HEK293 (cell line): Measurements from ENCODE around the gene FAM43A.
A peak's percentile ranks its signal among the peaks of the same experiment; 100 is the strongest.

ENCODE experiments used
- CTCF ChIA-PET: fragments of 350-600 bp; formaldehyde crosslinking; extraction: SDS; loops from one replicate; lab custom pipeline; 2021; ENCODE audit warnings: antibody characterized with exemption; lab: Yijun Ruan, JAX
- POLR2A ChIA-PET: fragments of 300-600 bp; formaldehyde crosslinking; extraction: SDS; loops from one replicate; lab custom pipeline; 2020; ENCODE audit warnings: antibody characterized with exemption, inconsistent platforms; lab: Yijun Ruan, JAX
- H3K27ac ChIP-seq: fragments of 200-500 bp; sonication (Bioruptor generic); 2 replicates; pipeline ENCODE4 v1.5.1; 2014; ENCODE audit warnings: low read depth, low read length, control low read depth, inconsistent platforms; ENCODE audit errors: extremely low read depth
- H3K36me3 ChIP-seq, 2 experiments: fragments of 200-500 bp in 1 of 2; sonication (Bioruptor generic) in 1 of 2; 1 replicate in 1 of 2; 2 replicates in 1 of 2; pipeline ENCODE4 v1.5.1; 2014 to 2017; ENCODE audit warnings: inconsistent platforms in 2 of 2, low read length in 2 of 2; ENCODE audit not compliant: control insufficient read depth in 2 of 2, insufficient read depth in 1 of 2
- H3K4me1 ChIP-seq: fragments of 200-500 bp; sonication (Bioruptor generic); 2 replicates; pipeline ENCODE4 v1.5.1; 2014; ENCODE audit warnings: mild to moderate bottlenecking, low read length, inconsistent platforms; ENCODE audit not compliant: control insufficient read depth, insufficient read depth
- H3K4me3 ChIP-seq: 2 replicates; pipeline ENCODE4 v1.5.1; 2011; ENCODE audit warnings: low read depth, mild to moderate bottlenecking, control low read depth, low read length, moderate library complexity
- H3K9me3 ChIP-seq: fragments of 200-500 bp; sonication (Bioruptor generic); 2 replicates; pipeline ENCODE4 v1.5.1; 2014; ENCODE audit warnings: low read depth, low read length, inconsistent platforms; ENCODE audit not compliant: control insufficient read depth, insufficient read depth
- GLI4 ChIP-seq: fragments of 450-650 bp; formaldehyde crosslinking; IDR thresholded peaks from 2 replicates; pipeline ENCODE4 v1.5.1; 2016; ENCODE audit warnings: missing biosample characterization, missing genetic modification characterization
- GLIS1 ChIP-seq: fragments of 450-650 bp; formaldehyde crosslinking; IDR thresholded peaks from 2 replicates; pipeline ENCODE4 v1.5.1; 2016; ENCODE audit warnings: missing biosample characterization, missing genetic modification characterization
- HOXC10 ChIP-seq: sonication (generic); formaldehyde crosslinking; IDR thresholded peaks from 2 replicates; pipeline ENCODE4 v1.8.1; 2023; ENCODE audit warnings: mild to moderate bottlenecking, missing genetic modification reagents
- MEIS1 ChIP-seq: sonication (generic); formaldehyde crosslinking; IDR thresholded peaks from 2 replicates; pipeline ENCODE4 v1.8.1; 2022; ENCODE audit warnings: missing genetic modification reagents, mild to moderate bottlenecking, borderline replicate concordance
- SP7 ChIP-seq: fragments of 450-650 bp; formaldehyde crosslinking; IDR thresholded peaks from 2 replicates; pipeline ENCODE4 v1.5.1; 2016; ENCODE audit warnings: missing biosample characterization, missing genetic modification characterization
- WT1 ChIP-seq: fragments of 450-650 bp; formaldehyde crosslinking; IDR thresholded peaks from 2 replicates; pipeline ENCODE4 v1.5.1; 2016; ENCODE audit warnings: missing biosample characterization, missing genetic modification characterization
- ZBTB48 ChIP-seq: fragments of 450-650 bp; formaldehyde crosslinking; IDR thresholded peaks from 2 replicates; pipeline ENCODE4 v1.5.1; 2016; ENCODE audit warnings: missing biosample characterization, missing genetic modification characterization
- ZEB2 ChIP-seq: fragments of 450-650 bp; formaldehyde crosslinking; IDR thresholded peaks from 2 replicates; pipeline ENCODE4 v1.5.1; 2016; ENCODE audit warnings: missing biosample characterization, missing genetic modification characterization
- ZFHX2 ChIP-seq: fragments of 450-650 bp; formaldehyde crosslinking; conservative IDR thresholded peaks from 2 replicates; pipeline ENCODE4 v1.5.1; 2016; ENCODE audit warnings: missing biosample characterization, missing genetic modification characterization
- ZFP69B ChIP-seq: fragments of 450-650 bp; formaldehyde crosslinking; IDR thresholded peaks from 2 replicates; pipeline ENCODE4 v1.5.1; 2016; ENCODE audit warnings: missing biosample characterization, missing genetic modification characterization
- ZNF292 ChIP-seq: fragments of 450-650 bp; formaldehyde crosslinking; IDR thresholded peaks from 2 replicates; pipeline ENCODE4 v1.5.1; 2016; ENCODE audit warnings: low read depth, missing biosample characterization, missing genetic modification characterization, borderline replicate concordance
- ZNF341 ChIP-seq: fragments of 450-650 bp; formaldehyde crosslinking; IDR thresholded peaks from 2 replicates; pipeline ENCODE4; 2016; ENCODE audit warnings: low read depth, missing biosample characterization, missing genetic modification characterization
- ZNF350 ChIP-seq: fragments of 450-650 bp; formaldehyde crosslinking; IDR thresholded peaks from 2 replicates; pipeline ENCODE4 v1.5.0; 2017; ENCODE audit warnings: missing biosample characterization, mild to moderate bottlenecking, missing genetic modification characterization
- ZNF394 ChIP-seq: fragments of 450-650 bp; formaldehyde crosslinking; IDR thresholded peaks from 2 replicates; pipeline ENCODE4 v1.5.1; 2016; ENCODE audit warnings: missing biosample characterization, missing genetic modification characterization, mild to moderate bottlenecking, moderate library complexity, borderline replicate concordance
- ZNF48 ChIP-seq: fragments of 450-650 bp; formaldehyde crosslinking; IDR thresholded peaks from 2 replicates; pipeline ENCODE4 v1.5.1; 2016; ENCODE audit warnings: missing biosample characterization, missing genetic modification characterization
- ZNF501 ChIP-seq: fragments of 450-650 bp; formaldehyde crosslinking; IDR thresholded peaks from 2 replicates; pipeline ENCODE4 v1.5.1; 2016; ENCODE audit warnings: missing biosample characterization, missing genetic modification characterization
- ZNF510 ChIP-seq: fragments of 450-650 bp; formaldehyde crosslinking; IDR thresholded peaks from 2 replicates; pipeline ENCODE4 v1.5.1; 2018; ENCODE audit warnings: mild to moderate bottlenecking, missing genetic modification characterization, missing biosample characterization; ENCODE audit not compliant: insufficient replicate concordance
- ZNF529 ChIP-seq: fragments of 450-650 bp; formaldehyde crosslinking; IDR thresholded peaks from 2 replicates; pipeline ENCODE4 v1.5.1; 2017; ENCODE audit warnings: missing genetic modification characterization, missing biosample characterization; ENCODE audit not compliant: insufficient replicate concordance
- ZNF626 ChIP-seq: fragments of 450-650 bp; sonication (Bioruptor Pico); formaldehyde crosslinking; IDR thresholded peaks from 2 replicates; pipeline ENCODE4 v1.5.1; 2018; ENCODE audit warnings: missing biosample characterization, missing genetic modification characterization, inconsistent platforms
- ZNF654 ChIP-seq: fragments of 450-650 bp; formaldehyde crosslinking; IDR thresholded peaks from 2 replicates; pipeline ENCODE4 v1.5.1; 2016; ENCODE audit warnings: low read depth, missing biosample characterization, missing genetic modification characterization
- ZNF658 ChIP-seq: fragments of 450-650 bp; formaldehyde crosslinking; IDR thresholded peaks from 2 replicates; pipeline ENCODE4; 2016; ENCODE audit warnings: missing biosample characterization, missing genetic modification characterization
- ZNF660 ChIP-seq: fragments of 450-650 bp; IDR thresholded peaks from 2 replicates; pipeline ENCODE4 v1.5.1; 2018; ENCODE audit warnings: missing biosample characterization, mild to moderate bottlenecking, missing genetic modification characterization
- ZNF670 ChIP-seq: fragments of 450-650 bp; formaldehyde crosslinking; IDR thresholded peaks from 2 replicates; pipeline ENCODE4 v1.5.1; 2016; ENCODE audit warnings: missing biosample characterization, missing genetic modification characterization, low read depth
- ZNF707 ChIP-seq: fragments of 450-650 bp; formaldehyde crosslinking; IDR thresholded peaks from 2 replicates; pipeline ENCODE4 v1.5.1; 2016; ENCODE audit warnings: missing biosample characterization, missing genetic modification characterization
- TF ChIP-seq, protein P1 (sequence below): fragments of 450-650 bp; formaldehyde crosslinking; IDR thresholded peaks from 2 replicates; pipeline ENCODE4 v1.5.1; 2016; ENCODE audit warnings: missing biosample characterization, missing genetic modification characterization
- TF ChIP-seq, protein P2 (sequence below): fragments of 450-650 bp; formaldehyde crosslinking; IDR thresholded peaks from 2 replicates; pipeline ENCODE4 v1.5.1; 2016; ENCODE audit warnings: missing biosample characterization, missing genetic modification characterization
- TF ChIP-seq, protein P3 (sequence below): fragments of 450-650 bp; formaldehyde crosslinking; IDR thresholded peaks from 2 replicates; pipeline ENCODE4 v1.5.1; 2016; ENCODE audit warnings: missing biosample characterization, missing genetic modification characterization
- TF ChIP-seq, protein P4 (sequence below): fragments of 450-650 bp; formaldehyde crosslinking; IDR thresholded peaks from 2 replicates; pipeline ENCODE4 v1.5.1; 2016; ENCODE audit warnings: missing biosample characterization, missing genetic modification characterization, low read depth

Gene FAM43A

DNA sequence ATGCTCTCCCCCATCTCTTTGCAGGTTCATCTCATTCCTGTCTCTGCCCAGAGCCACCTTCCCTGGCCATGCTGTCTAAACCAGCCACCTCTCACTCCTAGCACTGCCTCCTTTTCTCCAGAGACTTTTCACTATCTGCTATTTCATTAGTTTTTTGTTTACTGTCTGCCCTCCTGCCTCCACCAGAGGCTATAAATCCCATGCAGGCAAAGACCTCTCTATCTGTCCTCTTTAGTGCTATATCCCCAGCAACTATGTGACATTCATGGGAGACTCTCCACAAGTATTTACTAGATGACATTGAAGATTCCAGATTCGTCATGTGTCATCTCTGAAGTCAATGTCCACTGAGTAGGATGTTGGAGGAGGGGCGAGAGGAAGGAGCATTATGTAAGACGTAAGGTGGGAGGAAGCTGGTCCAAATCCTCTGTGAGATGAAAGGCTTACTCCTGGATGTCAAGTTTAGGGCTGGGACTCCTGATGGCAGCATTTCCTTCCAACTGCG, 3.4 kb upstream of the FAM43A start:
- no peak overlapping the region for H3K4me3 ChIP-seq
- H3K27ac ChIP-seq: no peak overlapping the region
- CTCF ChIA-PET: interaction anchor here (0.6 to 3.4 kb wide), 40 partner anchors 10 to 968 kb away, joined by 3 to 32 read pairs (median 4); partner anchors contain the start of genes LSG1 and XXYLT1
- no peaks in the 10 kb centered on the region for H3K9me3 ChIP-seq
- POLR2A ChIA-PET: interaction anchor here (0.6 to 1.4 kb wide), 5 partner anchors 10 to 587 kb away, joined by 3 to 8 read pairs (median 5); partner anchors contain the start of gene LSG1
- peaks cover 0 to 5% of the 10 kb centered on the region in 2 experiments; a peak in 1 of 3 replicates for H3K36me3 ChIP-seq
- peak; percentile 39; the same call in 1 of the 2 replicates for TF ChIP-seq ZFHX2 (tag by site-specific recombination)
- no peak for TF ChIP-seq ZNF501 (tag by site-specific recombination)
- TF ChIP-seq, all 188 proteins: peak for 1
- no peaks in the 10 kb centered on the region for H3K4me1 ChIP-seq

DNA sequence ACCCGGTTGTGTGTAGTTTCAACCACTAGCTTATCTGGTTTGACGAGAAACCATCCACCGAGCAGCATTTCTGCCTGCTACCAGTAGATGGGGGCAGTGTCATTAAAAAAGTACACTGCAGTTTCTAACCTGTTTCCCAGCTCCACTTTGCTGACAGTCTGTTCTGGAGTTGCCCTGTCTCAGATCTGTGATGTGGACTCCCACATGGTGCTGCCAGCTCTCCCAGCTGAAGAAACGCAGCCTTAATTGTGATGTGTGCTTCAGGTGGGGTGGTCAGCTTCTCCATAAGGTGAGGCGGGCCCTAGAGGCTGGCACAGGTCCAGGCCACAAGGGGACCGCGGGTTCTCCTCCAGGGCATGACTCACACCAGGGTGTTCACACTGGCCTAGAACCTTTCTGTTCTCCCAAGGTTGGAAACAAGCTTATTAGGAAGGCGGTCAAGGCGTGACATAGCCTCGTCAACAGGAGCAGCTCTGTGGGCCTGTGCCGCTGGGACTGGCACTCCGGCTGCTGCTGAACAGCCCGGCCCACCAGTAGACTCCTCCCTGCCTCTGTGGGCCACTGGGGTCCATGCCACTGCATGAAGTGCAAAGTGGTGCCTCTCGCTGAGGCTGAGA, 2.9 kb upstream of the FAM43A start:
- Histone ChIP-seq H3K36me3 (peaks cover 0 to 8% of the 10 kb centered on the region in 2 experiments; a peak in 1 of 3 replicates), H3K27ac (no peak overlapping the region), H3K4me3 (no peak overlapping the region), H3K9me3 (no peaks in the 10 kb centered on the region), H3K4me1 (no peaks in the 10 kb centered on the region)
- ChIA-PET CTCF (interaction anchor here (0.5 to 3.4 kb wide), 53 partner anchors 10 to 967 kb away, joined by 3 to 32 read pairs (median 4); partner anchors contain the start of genes LSG1 and XXYLT1), POLR2A (interaction anchor here (0.6 to 1.4 kb wide), 5 partner anchors 11 to 587 kb away, joined by 3 to 8 read pairs (median 5); partner anchors contain the start of gene LSG1)
- TF ChIP-seq, protein P1, sequence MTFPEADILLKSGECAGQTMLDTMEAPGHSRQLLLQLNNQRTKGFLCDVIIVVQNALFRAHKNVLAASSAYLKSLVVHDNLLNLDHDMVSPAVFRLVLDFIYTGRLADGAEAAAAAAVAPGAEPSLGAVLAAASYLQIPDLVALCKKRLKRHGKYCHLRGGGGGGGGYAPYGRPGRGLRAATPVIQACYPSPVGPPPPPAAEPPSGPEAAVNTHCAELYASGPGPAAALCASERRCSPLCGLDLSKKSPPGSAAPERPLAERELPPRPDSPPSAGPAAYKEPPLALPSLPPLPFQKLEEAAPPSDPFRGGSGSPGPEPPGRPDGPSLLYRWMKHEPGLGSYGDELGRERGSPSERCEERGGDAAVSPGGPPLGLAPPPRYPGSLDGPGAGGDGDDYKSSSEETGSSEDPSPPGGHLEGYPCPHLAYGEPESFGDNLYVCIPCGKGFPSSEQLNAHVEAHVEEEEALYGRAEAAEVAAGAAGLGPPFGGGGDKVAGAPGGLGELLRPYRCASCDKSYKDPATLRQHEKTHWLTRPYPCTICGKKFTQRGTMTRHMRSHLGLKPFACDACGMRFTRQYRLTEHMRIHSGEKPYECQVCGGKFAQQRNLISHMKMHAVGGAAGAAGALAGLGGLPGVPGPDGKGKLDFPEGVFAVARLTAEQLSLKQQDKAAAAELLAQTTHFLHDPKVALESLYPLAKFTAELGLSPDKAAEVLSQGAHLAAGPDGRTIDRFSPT (tag by site-specific recombination): no peak
- TF ChIP-seq ZFP69B (tag by site-specific recombination) (0 out of 2 replicates have a peak, but pooled peaks have one; percentile 32), WT1 (tag by site-specific recombination) (no peak), ZNF350 (tag by site-specific recombination) (no peak), ZNF660 (tag by site-specific recombination) (peak; percentile 85), ZNF658 (tag by site-specific recombination) (no peak), ZNF626 (no peak), SP7 (tag by site-specific recombination) (peak; percentile 52; the same call in 1 of the 2 replicates), ZNF529 (tag by site-specific recombination) (no peak), ZNF48 (tag by site-specific recombination) (no peak), ZNF707 (tag by site-specific recombination) (no peak), ZNF654 (tag by site-specific recombination) (peak; percentile 96), ZNF670 (tag by site-specific recombination) (no peak), ZEB2 (tag by site-specific recombination) (peak; percentile 70), ZNF394 (peak; percentile 58; the same call in 1 of the 2 replicates), ZBTB48 (tag by site-specific recombination) (no peak), GLIS1 (tag by site-specific recombination) (peak; percentile 92), HOXC10 (CRISPR knock-in tag) (no peak), GLI4 (tag by site-specific recombination) (no peak), MEIS1 (no peak), ZNF510 (tag by site-specific recombination) (no peak), ZNF292 (no peak), ZNF341 (tag by site-specific recombination) (no peak)
- TF ChIP-seq, protein P2, sequence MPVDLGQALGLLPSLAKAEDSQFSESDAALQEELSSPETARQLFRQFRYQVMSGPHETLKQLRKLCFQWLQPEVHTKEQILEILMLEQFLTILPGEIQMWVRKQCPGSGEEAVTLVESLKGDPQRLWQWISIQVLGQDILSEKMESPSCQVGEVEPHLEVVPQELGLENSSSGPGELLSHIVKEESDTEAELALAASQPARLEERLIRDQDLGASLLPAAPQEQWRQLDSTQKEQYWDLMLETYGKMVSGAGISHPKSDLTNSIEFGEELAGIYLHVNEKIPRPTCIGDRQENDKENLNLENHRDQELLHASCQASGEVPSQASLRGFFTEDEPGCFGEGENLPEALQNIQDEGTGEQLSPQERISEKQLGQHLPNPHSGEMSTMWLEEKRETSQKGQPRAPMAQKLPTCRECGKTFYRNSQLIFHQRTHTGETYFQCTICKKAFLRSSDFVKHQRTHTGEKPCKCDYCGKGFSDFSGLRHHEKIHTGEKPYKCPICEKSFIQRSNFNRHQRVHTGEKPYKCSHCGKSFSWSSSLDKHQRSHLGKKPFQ (tag by site-specific recombination): peak; percentile 99
- TF ChIP-seq, protein P3, sequence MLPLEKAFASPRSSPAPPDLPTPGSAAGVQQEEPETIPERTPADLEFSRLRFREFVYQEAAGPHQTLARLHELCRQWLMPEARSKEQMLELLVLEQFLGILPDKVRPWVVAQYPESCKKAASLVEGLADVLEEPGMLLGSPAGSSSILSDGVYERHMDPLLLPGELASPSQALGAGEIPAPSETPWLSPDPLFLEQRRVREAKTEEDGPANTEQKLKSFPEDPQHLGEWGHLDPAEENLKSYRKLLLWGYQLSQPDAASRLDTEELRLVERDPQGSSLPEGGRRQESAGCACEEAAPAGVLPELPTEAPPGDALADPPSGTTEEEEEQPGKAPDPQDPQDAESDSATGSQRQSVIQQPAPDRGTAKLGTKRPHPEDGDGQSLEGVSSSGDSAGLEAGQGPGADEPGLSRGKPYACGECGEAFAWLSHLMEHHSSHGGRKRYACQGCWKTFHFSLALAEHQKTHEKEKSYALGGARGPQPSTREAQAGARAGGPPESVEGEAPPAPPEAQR (tag by site-specific recombination): no peak
- TF ChIP-seq, protein P4, sequence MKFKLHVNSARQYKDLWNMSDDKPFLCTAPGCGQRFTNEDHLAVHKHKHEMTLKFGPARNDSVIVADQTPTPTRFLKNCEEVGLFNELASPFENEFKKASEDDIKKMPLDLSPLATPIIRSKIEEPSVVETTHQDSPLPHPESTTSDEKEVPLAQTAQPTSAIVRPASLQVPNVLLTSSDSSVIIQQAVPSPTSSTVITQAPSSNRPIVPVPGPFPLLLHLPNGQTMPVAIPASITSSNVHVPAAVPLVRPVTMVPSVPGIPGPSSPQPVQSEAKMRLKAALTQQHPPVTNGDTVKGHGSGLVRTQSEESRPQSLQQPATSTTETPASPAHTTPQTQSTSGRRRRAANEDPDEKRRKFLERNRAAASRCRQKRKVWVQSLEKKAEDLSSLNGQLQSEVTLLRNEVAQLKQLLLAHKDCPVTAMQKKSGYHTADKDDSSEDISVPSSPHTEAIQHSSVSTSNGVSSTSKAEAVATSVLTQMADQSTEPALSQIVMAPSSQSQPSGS (tag by site-specific recombination): no peak
